K562 (cell line): ENCODE data around the gene HRC. TPM values are rescaled to one million over a fixed set of nuclear protein-coding genes. Genes with fewer than 3 reads are reported as not detected.

ENCODE experiments used
- ATAC-seq: fragments of 200-7000 bp; cut with Tn5 transposase; 3 replicates; pipeline ENCODE4 v1.9.1; 2020; ENCODE audit warnings: moderate library complexity
- BruUV-seq: library from RNA; stranded (reverse); fragments of 400-500 nt; replicated peaks from 2 replicates; lab custom pipeline; 2021; lab: Mats Ljungman, UMichigan
- CTCF ChIA-PET: fragments of 300-600 bp; formaldehyde crosslinking; extraction: SDS; loops from one replicate; lab custom pipeline; 2021; ENCODE audit warnings: low intra/inter-chr PET ratio; lab: Yijun Ruan, JAX
- POLR2A ChIA-PET: fragments of 300-600, 350-650 bp; sonication (Branson Sonifier 250); formaldehyde crosslinking; extraction: SDS; loops from one replicate; lab custom pipeline; 2021; ENCODE audit warnings: antibody characterized with exemption, inconsistent platforms; lab: Yijun Ruan, JAX
- DNase-seq, 4 experiments: peaks; one replicate each; pipeline versions ENCODE4 v3.0.0 to v3.0.0-alpha.2; 2011 to 2018; ENCODE audit warnings: low spot score in 3 of 4, mixed read lengths in 3 of 4; ENCODE audit errors: extremely low read depth in 1 of 4
- FAIRE-seq: peaks from 2 replicates; lab custom pipeline; 2011; peaks lifted over from hg19 to GRCh38; lab: Jason Lieb, UNC
- H2AFZ ChIP-seq: 2 replicates; pipeline ENCODE4 v1.6.0; 2011; ENCODE audit warnings: low read depth, low read length, control low read depth, inconsistent platforms
- H3K27ac ChIP-seq: fragments of 200-600 bp; 3 replicates; pipeline ENCODE4 v1.8.0; 2011; ENCODE audit warnings: low read depth, mild to moderate bottlenecking, control low read depth, inconsistent platforms, low read length, moderate library complexity, mixed read lengths; ENCODE audit errors: extremely low read depth
- H3K27me3 ChIP-seq, 2 experiments: fragments of 300-600 bp in 1 of 2; 2 replicates in 1 of 2; 3 replicates in 1 of 2; pipeline versions ENCODE4 v1.6.0 to v1.8.0; 2011; ENCODE audit warnings: inconsistent platforms in 2 of 2, low read length in 2 of 2, mild to moderate bottlenecking in 1 of 2, mixed read lengths in 1 of 2, moderate library complexity in 1 of 2; ENCODE audit not compliant: control insufficient read depth in 2 of 2, insufficient read depth in 2 of 2
- H3K36me3 ChIP-seq: fragments of 300-600 bp; 3 replicates; pipeline ENCODE4 v1.8.0; 2011; ENCODE audit warnings: mild to moderate bottlenecking, low read length, inconsistent platforms; ENCODE audit not compliant: control insufficient read depth, insufficient read depth
- H3K4me1 ChIP-seq, 2 experiments: fragments of 200-600 bp in 1 of 2; replicated peaks in 1 of 2; 2 replicates in 1 of 2; 3 replicates in 1 of 2; pipeline versions ENCODE4 v1.5.1 to v1.8.0; 2011; ENCODE audit warnings: inconsistent platforms in 2 of 2, low read length in 2 of 2, mild to moderate bottlenecking in 1 of 2, mixed read lengths in 1 of 2, moderate library complexity in 1 of 2; ENCODE audit not compliant: control insufficient read depth in 2 of 2, insufficient read depth in 2 of 2
- H3K4me2 ChIP-seq: 2 replicates; pipeline ENCODE4 v1.6.1; 2011; ENCODE audit warnings: low read length, control low read depth, inconsistent platforms, mixed read lengths; ENCODE audit not compliant: insufficient read depth
- H3K4me3 ChIP-seq: fragments of 200-600 bp; sonication (generic), shearing (Covaris generic); 2 replicates; pipeline ENCODE4 v1.5.1; 2016; ENCODE audit warnings: control low read depth, inconsistent platforms
- H3K79me2 ChIP-seq: fragments of 200-600 bp; 3 replicates; pipeline ENCODE4 v1.8.0; 2011; ENCODE audit warnings: low read length, inconsistent platforms; ENCODE audit not compliant: control insufficient read depth, insufficient read depth
- H3K9ac ChIP-seq, 2 experiments: 2 replicates each; pipeline versions ENCODE4 v1.6.0 to v1.6.1; 2011; ENCODE audit warnings: low read depth in 2 of 2, low read length in 2 of 2, control low read depth in 1 of 2, inconsistent platforms in 1 of 2, mild to moderate bottlenecking in 1 of 2, mixed read lengths in 1 of 2; ENCODE audit not compliant: insufficient read depth in 1 of 2
- H3K9me1 ChIP-seq: one replicate; pipeline ENCODE4 v1.6.0; 2011; ENCODE audit warnings: inconsistent platforms, mild to moderate bottlenecking, low read length, moderate library complexity; ENCODE audit not compliant: control insufficient read depth, insufficient read depth
- H3K9me3 ChIP-seq: replicated peaks from 2 replicates; pipeline ENCODE4 v1.5.1; 2011; ENCODE audit warnings: low read depth, low read length, inconsistent platforms; ENCODE audit not compliant: control insufficient read depth, insufficient read depth
- H4K20me1 ChIP-seq: replicated peaks from 2 replicates; pipeline ENCODE4 v1.6.1; 2011; ENCODE audit warnings: low read length, inconsistent platforms, mixed read lengths; ENCODE audit not compliant: control insufficient read depth, insufficient read depth
- CHAMP1 ChIP-seq: fragments of 450-650 bp; IDR thresholded peaks from 2 replicates; pipeline ENCODE4 v1.6.1; 2016; ENCODE audit warnings: mild to moderate bottlenecking
- HSF4 ChIP-seq: fragments of 250-450 bp; sonication (Bioruptor Pico); IDR thresholded peaks from 2 replicates; pipeline ENCODE4 v2.1.2; 2022; ENCODE audit warnings: mild to moderate bottlenecking, moderate library complexity, borderline replicate concordance
- KAT2B ChIP-seq: IDR thresholded peaks from one replicate; pipeline ENCODE4 v1.6.1; 2012; ENCODE audit warnings: low read depth, mild to moderate bottlenecking, control low read depth, inconsistent platforms, low read length, moderate library complexity
- NKRF ChIP-seq: fragments of 450-650 bp; IDR thresholded peaks from 2 replicates; pipeline ENCODE4 v1.6.1; 2016; ENCODE audit warnings: borderline replicate concordance
- PBX2 ChIP-seq, 2 experiments: IDR thresholded peaks in 1 of 2; conservative IDR thresholded peaks in 1 of 2; 2 replicates each; pipeline ENCODE4 v1.6.1; 2016; ENCODE audit warnings: low read depth in 2 of 2, mild to moderate bottlenecking in 1 of 2, missing compliant biosample characterization in 1 of 2, missing genetic modification characterization in 1 of 2, moderate library complexity in 1 of 2
- RAD21 ChIP-seq, 2 experiments: fragments of 250-450 bp in 1 of 2; fragments of 450-650 bp in 1 of 2; sonication (Bioruptor Pico) in 1 of 2; formaldehyde crosslinking in 1 of 2; IDR thresholded peaks in 1 of 2; conservative IDR thresholded peaks in 1 of 2; 2 replicates each; pipeline versions ENCODE4 v1.4.0 to v1.8.0; 2020 to 2022; ENCODE audit warnings: mild to moderate bottlenecking in 2 of 2, moderate library complexity in 1 of 2
- RCOR1 ChIP-seq, 2 experiments: IDR thresholded peaks; 2 replicates each; pipeline ENCODE4 v1.6.1; 2012; ENCODE audit warnings: low read depth in 2 of 2, low read length in 2 of 2, borderline replicate concordance in 1 of 2, improper control_type of control experiment in 1 of 2
- ZNF668 ChIP-seq: fragments of 250-450 bp; sonication (Bioruptor Pico); IDR thresholded peaks from 2 replicates; pipeline ENCODE4 v1.8.0; 2022; ENCODE audit warnings: mild to moderate bottlenecking, inconsistent platforms
- WGBS: fragments of 100-300 bp; shearing (Covaris generic); methylation state at CpG from one replicate; pipeline ENCODE4 v1.1.6; 2016; ENCODE audit warnings: low coverage, mixed read lengths; ENCODE audit not compliant: insufficient coverage; ENCODE audit errors: missing lambda C conversion rate; 5-methylcytosine and 5-hydroxymethylcytosine counted together
- in situ Hi-C: fragments of 300-500 bp; cut with MboI; formaldehyde crosslinking; loops from 4 replicates; pipeline ENCODE4 v1.15.0; 2018; ENCODE audit warnings: inconsistent platforms, mixed read lengths
- intact Hi-C: fragments of 100-400 bp; cut with micrococcal nuclease; formaldehyde crosslinking; loops from 2 replicates; pipeline ENCODE4 v1.14.2; 2022
- polyA plus RNA-seq, 8 experiments: library from polyadenylated mRNA; depleted of rRNA in 4 of 8; stranded (reverse) in 5 of 8; unstranded in 3 of 8; fragments of >200 nt; fragmentation: Nextera tagmentation in 2 of 8; fragmentation: Illumina TruSeq in 1 of 8; extraction: Ambion mirVana in 2 of 8; extraction: Trizol in 1 of 8; gene quantifications; 2 replicates each; pipeline versions ENCODE4 v1.2.1 to v1.2.3, GENCODE V29; 2011 to 2014; ENCODE audit warnings: inconsistent platforms in 1 of 8, missing spikeins in 1 of 8
- total RNA-seq, 7 experiments: library from RNA; depleted of rRNA in 6 of 7; stranded (reverse); fragments of >200 nt in 6 of 7; fragmentation: Illumina TruSeq in 2 of 7; extraction: Trizol in 2 of 7; gene quantifications; 2 replicates each; pipeline versions ENCODE4 v1.2.1 to v1.2.3, GENCODE V29; 2011 to 2021; ENCODE audit warnings: low replicate concordance in 1 of 7

The HRC gene
- total and polyA plus RNA-seq, 9 of the 15 experiments (the other 6 are each of a cell fraction or from before 2014, with no cell fraction given): 0.66 to 18.7 (median 13.1) TPM

GRCh38 chr19:49128545-49129237, 26.5 kb downstream of the HRC start:
- Histone ChIP-seq H4K20me1 (no peaks in the 10 kb centered on the region), H3K27me3 (no peaks in the 10 kb centered on the region), H3K36me3 (peaks cover 28% of the 10 kb centered on the region; the same call in 2 of the 3 replicates), H3K9ac (peak overlapping the region; percentile 76 to 92), H3K9me3 (no peaks in the 10 kb centered on the region), H3K9me1 (no peaks in the 10 kb centered on the region), H3K4me3 (peak overlapping the region; percentile 55), H3K4me2 (peak overlapping the region; percentile 100), H3K27ac (peak overlapping the region; percentile 71), H3K79me2 (peaks cover 17% of the 10 kb centered on the region; the same call in 2 of the 3 replicates), H3K4me1 (peaks cover 19 to 56% of the 10 kb centered on the region in 2 experiments), H2AFZ (peak overlapping the region; percentile 100)
- WGBS: 0% methylated on average over 13 of the region's 15 CpGs
- no peak; the same call in 2 of the 3 replicates for ATAC-seq
- ChIA-PET POLR2A (interaction anchor here (0.6 to 3.1 kb wide), 8 partner anchors 9 to 72 kb away, joined by 3 to 15 read pairs (median 6); partner anchors contain the start of gene TRPM4), CTCF (interaction anchor here (1.1 kb wide), 1 partner anchor 28 kb away, joined by 5 read pairs; no protein-coding TSS in a partner anchor)
- FAIRE-seq: peak; percentile 65
- BruUV-seq: TSS peak; percentile 87
- in situ Hi-C loops: no loop called here
- intact Hi-C loops: loop anchor here (2.0 kb wide), 1 partner anchor 14 kb away; no protein-coding TSS in a partner anchor
- DNase-seq: peak in 2 of 4 experiments; percentile 24 to 36
- TF ChIP-seq PBX2 (CRISPR knock-in tag; IDR thresholded peaks at IDR 0.05; ENCODE audit: low read depth): no peak
- TF ChIP-seq PBX2 (tag; conservative IDR thresholded peaks at IDR 0.05; ENCODE audit: low read depth): peak; percentile 66
- no peak for TF ChIP-seq HSF4 (CRISPR knock-in tag)
- TF ChIP-seq RCOR1 (IDR thresholded peaks at IDR 0.05; ENCODE audit: borderline replicate concordance in 1 of 2, low read depth in 2 of 2, low read length in 2 of 2): 0 out of 4 replicates have a peak, but pooled peaks of 1 of the 2 experiments have one; percentile 2
- TF ChIP-seq NKRF: peak; percentile 87; the same call in 1 of the 2 replicates
- TF ChIP-seq CHAMP1: no peak
- TF ChIP-seq RAD21 (CRISPR knock-in tag; conservative IDR thresholded peaks at IDR 0.05 in 1 of 2, IDR thresholded peaks at IDR 0.05 in 1 of 2): no peak
- TF ChIP-seq KAT2B: no peak
- no peak for TF ChIP-seq ZNF668 (CRISPR knock-in tag)
